Esophagus squamous epithelium (tissue), 5 donors: ENCODE data around the gene LAPTM5. TPM values are rescaled to one million over a fixed set of nuclear protein-coding genes. Genes with fewer than 3 reads are reported as not detected.

ENCODE experiments used
- DNase-seq: peaks from one replicate; lab custom pipeline; 2025; lab: John Stamatoyannopoulos, UW
- H3K27ac ChIP-seq, 4 donors: fragments of 200-600 bp; sonication (generic); one replicate each; pipeline ENCODE4 v1.5.1; 2016 to 2019; ENCODE audit warnings: mild to moderate bottlenecking in 1 of 4
- H3K27me3 ChIP-seq, 4 donors: fragments of 200-600 bp; sonication (generic); 1 replicate in 3 of 4; 2 replicates in 1 of 4; pipeline versions ENCODE4 v1.5.1 to v1.6.0; 2017 to 2021; ENCODE audit warnings: antibody characterized with exemption in 1 of 4
- H3K36me3 ChIP-seq, 3 donors: fragments of 200-600 bp; sonication (generic); one replicate each; pipeline ENCODE4 v1.5.1; 2016 to 2019
- H3K4me1 ChIP-seq, 3 donors: fragments of 200-600 bp; sonication (generic); one replicate each; pipeline ENCODE4 v1.5.1; 2017 to 2019
- H3K4me3 ChIP-seq, 4 donors: fragments of 200-600 bp; sonication (generic); 1 replicate in 3 of 4; 2 replicates in 1 of 4; pipeline ENCODE4 v1.5.1; 2016 to 2019; ENCODE audit warnings: mild to moderate bottlenecking in 2 of 4, moderate library complexity in 1 of 4
- H3K9me3 ChIP-seq, 3 donors: fragments of 200-600 bp; sonication (generic); one replicate each; pipeline ENCODE4 v1.5.1; 2016 to 2019
- POLR2A ChIP-seq, 4 donors: fragments of 450-650 bp; IDR thresholded peaks; one replicate each; pipeline ENCODE4 v1.6.1; 2017; ENCODE audit warnings: antibody characterized with exemption in 4 of 4, mild to moderate bottlenecking in 4 of 4, moderate library complexity in 3 of 4
- WGBS, 2 donors: methylation state at CpG; one replicate each; pipeline ENCODE4 v1.1.5; 2018; 5-methylcytosine and 5-hydroxymethylcytosine counted together
- intact Hi-C: fragments of 100-400 bp; cut with DNase I; formaldehyde crosslinking; loops from one replicate; pipeline ENCODE4 v1.15.0; 2022
- total RNA-seq, 4 donors: library from RNA; depleted of rRNA; stranded (reverse); fragments of >200 nt; gene quantifications; one replicate each; pipeline ENCODE4 v1.1.0, GENCODE V29; 2016
- TF ChIP-seq, protein P1 (sequence below), 6 experiments: fragments of 450-650 bp in 4 of 6; fragments of 200-600 bp in 2 of 6; sonication (generic) in 2 of 6; IDR thresholded peaks; one replicate each; pipeline ENCODE4 v1.5.1; 2016 to 2019; ENCODE audit warnings: antibody characterized with exemption in 6 of 6, mild to moderate bottlenecking in 4 of 6, moderate library complexity in 4 of 6
- donor health status: DM: yes; HTN: yes; CAD: no.

Gene LAPTM5
- total RNA-seq, 4 donors from 2014 or later = 6.3 to 53.4 (median 24.6) TPM

DNA sequence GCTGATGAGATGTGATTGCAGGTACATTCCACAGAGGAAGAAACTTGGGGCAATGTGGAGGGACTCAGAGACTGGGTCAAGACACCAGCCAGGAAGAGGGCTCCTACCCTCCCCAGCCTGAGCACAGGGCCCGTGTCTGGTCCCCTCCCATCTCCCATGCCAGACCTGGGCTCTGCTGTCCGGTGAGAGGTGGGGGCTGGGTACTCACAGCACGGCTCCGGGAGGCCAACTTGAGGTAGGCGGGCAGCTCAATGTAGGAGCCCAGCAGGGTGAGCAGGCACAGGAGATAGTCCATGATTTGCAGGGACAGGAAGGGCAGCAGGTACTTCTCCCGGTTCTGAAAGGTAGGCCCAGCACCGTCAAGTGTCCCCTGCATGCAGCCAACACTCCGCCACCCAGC is 18.0 kb downstream of the LAPTM5 start:
- peaks cover 0 to 20% (median 0%) of the 10 kb centered on the region in 4 donors for H3K27me3 ChIP-seq
- TF ChIP-seq, protein P1, sequence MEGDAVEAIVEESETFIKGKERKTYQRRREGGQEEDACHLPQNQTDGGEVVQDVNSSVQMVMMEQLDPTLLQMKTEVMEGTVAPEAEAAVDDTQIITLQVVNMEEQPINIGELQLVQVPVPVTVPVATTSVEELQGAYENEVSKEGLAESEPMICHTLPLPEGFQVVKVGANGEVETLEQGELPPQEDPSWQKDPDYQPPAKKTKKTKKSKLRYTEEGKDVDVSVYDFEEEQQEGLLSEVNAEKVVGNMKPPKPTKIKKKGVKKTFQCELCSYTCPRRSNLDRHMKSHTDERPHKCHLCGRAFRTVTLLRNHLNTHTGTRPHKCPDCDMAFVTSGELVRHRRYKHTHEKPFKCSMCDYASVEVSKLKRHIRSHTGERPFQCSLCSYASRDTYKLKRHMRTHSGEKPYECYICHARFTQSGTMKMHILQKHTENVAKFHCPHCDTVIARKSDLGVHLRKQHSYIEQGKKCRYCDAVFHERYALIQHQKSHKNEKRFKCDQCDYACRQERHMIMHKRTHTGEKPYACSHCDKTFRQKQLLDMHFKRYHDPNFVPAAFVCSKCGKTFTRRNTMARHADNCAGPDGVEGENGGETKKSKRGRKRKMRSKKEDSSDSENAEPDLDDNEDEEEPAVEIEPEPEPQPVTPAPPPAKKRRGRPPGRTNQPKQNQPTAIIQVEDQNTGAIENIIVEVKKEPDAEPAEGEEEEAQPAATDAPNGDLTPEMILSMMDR (IDR thresholded peaks at IDR 0.05) = no peak
- no peak for TF ChIP-seq POLR2A (IDR thresholded peaks at IDR 0.05)
- DNase-seq = no peak
- H3K9me3 ChIP-seq = no peaks in the 10 kb centered on the region
- no peak overlapping the region for H3K27ac ChIP-seq
- WGBS, 2 donors = 90 to 100% methylated on average over 1 to 7 of the region's 8 CpGs
- intact Hi-C loops = no loop called here
- peaks cover 0 to 43% (median 0%) of the 10 kb centered on the region in 3 donors for H3K36me3 ChIP-seq
- H3K4me1 ChIP-seq = peaks cover 4 to 33% (median 6%) of the 10 kb centered on the region in 3 donors
- no peak overlapping the region for H3K4me3 ChIP-seq

DNA sequence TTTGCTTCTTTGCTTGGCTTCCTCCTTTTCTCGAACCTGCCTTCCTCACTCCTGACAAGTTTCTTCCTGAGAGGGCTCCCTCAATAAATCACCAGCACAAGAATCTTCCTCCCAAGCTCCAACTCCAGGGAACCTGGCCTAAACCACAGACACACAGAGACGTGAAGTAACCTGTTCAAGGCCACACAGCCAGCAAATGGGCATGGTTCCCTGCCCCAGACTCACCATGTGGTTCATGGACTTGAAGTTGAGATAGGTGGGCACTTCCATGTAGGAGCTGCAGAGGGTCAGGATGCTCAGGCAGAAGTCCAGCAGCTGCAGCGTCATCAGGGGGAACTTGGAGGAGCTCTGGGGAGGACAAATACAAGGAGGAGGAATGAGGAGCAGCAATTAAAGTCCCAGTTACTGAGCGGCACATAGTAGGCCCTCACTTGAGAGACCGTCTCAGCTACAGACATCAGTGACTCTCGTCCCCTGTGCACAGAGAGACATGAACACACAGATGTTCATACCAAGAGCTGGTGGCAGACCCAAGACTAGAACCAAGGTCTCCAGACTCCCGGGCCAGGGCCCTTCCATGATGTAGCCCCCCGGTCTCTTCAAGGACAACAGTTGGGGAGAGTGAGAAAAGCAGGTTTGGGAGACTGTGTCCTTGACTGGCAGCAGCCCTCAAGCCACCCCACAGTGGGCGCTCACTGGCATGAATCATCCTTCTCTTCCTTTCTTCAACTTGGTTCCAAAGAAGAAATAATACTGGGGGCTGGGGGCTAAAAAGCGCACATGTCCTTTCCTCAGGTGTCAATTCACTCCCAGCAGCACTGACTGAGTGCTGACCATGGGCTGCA is 18.6 kb downstream of the LAPTM5 start:
- 77 to 92% methylated on average over 8 to 10 of the region's 10 CpGs for WGBS, 2 donors
- intact Hi-C loops = no loop called here

DNA sequence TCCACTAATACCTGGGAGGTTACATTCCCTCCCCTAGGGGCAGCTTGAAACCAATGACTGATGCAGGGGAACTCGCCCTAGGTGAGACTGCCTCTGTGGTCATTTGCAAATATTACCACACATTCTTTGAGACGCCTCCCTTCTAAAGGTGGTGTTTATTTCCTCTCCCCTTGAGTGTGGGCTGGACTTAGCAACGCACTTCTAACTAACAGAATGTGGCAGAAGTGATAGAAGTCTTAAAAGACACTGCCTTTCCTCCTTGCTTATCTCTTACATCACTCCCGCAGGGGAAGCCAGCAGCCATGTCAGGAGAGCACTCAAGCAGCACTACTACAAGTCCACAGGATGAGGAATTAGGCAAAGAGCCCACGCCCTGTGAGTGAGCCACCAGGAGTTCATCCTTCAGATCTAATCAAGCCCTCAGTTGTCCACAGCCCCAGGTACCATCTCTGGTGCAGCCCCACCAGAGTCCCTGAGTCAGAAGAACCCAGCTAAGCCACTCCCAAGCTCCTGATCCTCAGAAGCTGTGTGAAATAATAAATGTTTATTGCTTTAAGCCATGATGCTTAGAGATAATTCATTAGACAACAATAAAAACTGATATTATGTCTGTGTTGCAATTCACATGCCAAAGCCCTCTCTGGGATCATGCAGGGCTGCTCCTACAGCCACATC is 19.4 kb downstream of the LAPTM5 start:
- H3K27me3 ChIP-seq = peaks cover 0 to 20% (median 0%) of the 10 kb centered on the region in 4 donors
- WGBS, 2 donors = 80 to 89% methylated on average over 4 of the region's 5 CpGs
- no peaks in the 10 kb centered on the region for H3K9me3 ChIP-seq
- intact Hi-C loops = no loop called here
- no peak overlapping the region for H3K27ac ChIP-seq
- H3K4me3 ChIP-seq = no peak overlapping the region
- H3K4me1 ChIP-seq = peaks cover 0 to 19% (median 4%) of the 10 kb centered on the region in 3 donors
- no peak for DNase-seq
- peaks cover 0 to 48% (median 0%) of the 10 kb centered on the region in 3 donors for H3K36me3 ChIP-seq
- TF ChIP-seq, protein P1 (IDR thresholded peaks at IDR 0.05) = no peak
- TF ChIP-seq POLR2A (IDR thresholded peaks at IDR 0.05) = no peak

More for the DNA sequence above, 18.6 kb downstream of the LAPTM5 start:
- H3K9me3 ChIP-seq = no peaks in the 10 kb centered on the region
- TF ChIP-seq, protein P1 (IDR thresholded peaks at IDR 0.05) = no peak
- no peak for TF ChIP-seq POLR2A (IDR thresholded peaks at IDR 0.05)
- H3K4me3 ChIP-seq = no peak overlapping the region
- H3K36me3 ChIP-seq = peaks cover 0 to 43% (median 0%) of the 10 kb centered on the region in 3 donors
- DNase-seq = no peak
- no peak overlapping the region for H3K27ac ChIP-seq
- peaks cover 3 to 27% (median 4%) of the 10 kb centered on the region in 3 donors for H3K4me1 ChIP-seq
- peaks cover 0 to 20% (median 0%) of the 10 kb centered on the region in 4 donors for H3K27me3 ChIP-seq

DNA sequence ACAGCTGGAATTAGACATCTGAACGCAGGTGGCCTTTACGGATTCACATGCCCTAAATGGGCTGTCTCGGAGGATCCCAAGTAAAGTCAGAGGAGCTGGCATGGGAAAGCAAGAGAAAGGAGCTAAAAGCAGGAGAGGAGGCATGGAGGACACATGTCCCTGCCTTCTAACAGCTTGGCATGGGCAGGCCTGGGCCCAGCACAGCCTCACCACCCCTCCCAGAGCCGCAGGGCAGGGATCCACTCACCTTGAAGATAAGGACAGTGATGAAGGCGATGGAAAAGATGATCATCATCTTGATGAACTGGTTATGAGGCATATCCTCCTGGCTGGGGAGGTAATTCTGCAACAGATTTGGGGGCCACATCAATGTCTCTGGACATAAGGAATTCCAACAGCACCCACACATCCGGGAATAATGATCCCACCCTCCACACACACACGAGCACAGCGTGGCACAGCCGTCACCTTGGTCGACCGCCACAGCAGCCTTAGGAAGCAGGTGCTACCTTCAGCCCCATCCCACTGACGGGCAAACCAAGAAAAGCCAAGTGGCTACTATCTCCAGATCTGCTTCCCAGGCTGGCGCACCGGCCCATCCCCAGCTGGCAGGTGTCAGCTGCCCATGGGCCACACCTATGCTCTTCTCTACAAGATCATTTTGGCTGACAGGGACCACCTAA is 20.1 kb downstream of the LAPTM5 start:
- TF ChIP-seq, protein P1 (IDR thresholded peaks at IDR 0.05) = no peak
- no peak for TF ChIP-seq POLR2A (IDR thresholded peaks at IDR 0.05)
- Histone ChIP-seq H3K27me3 (peaks cover 0 to 20% (median 0%) of the 10 kb centered on the region in 4 donors), H3K27ac (no peak overlapping the region), H3K36me3 (peaks cover 0 to 48% (median 0%) of the 10 kb centered on the region in 3 donors), H3K4me1 (peaks cover 0 to 12% (median 4%) of the 10 kb centered on the region in 3 donors), H3K9me3 (no peaks in the 10 kb centered on the region), H3K4me3 (no peak overlapping the region)
- WGBS, 2 donors = 92 to 100% methylated on average over 6 to 11 of the region's 14 CpGs
- no peak for DNase-seq
- intact Hi-C loops = no loop called here
